LNCaP clone FGC (cell line): Measurements from ENCODE around the gene MPPED1.

Experiments used
- DNase-seq: peaks from one replicate; pipeline ENCODE4 v3.0.0-alpha.2; 2011; ENCODE audit warnings: low read depth
- H3K4me3 ChIP-seq: 2 replicates; pipeline ENCODE4 v1.5.1; 2011; ENCODE audit warnings: mild to moderate bottlenecking, low read depth, low read length, control low read depth
- CTCF ChIP-seq: IDR thresholded peaks from 2 replicates; pipeline ENCODE4 v1.5.1; 2012; ENCODE audit warnings: mild to moderate bottlenecking; ENCODE audit not compliant: control insufficient read depth, insufficient read depth; ENCODE audit errors: extremely low read depth

MPPED1 gene

GRCh38 chr22:43457002-43457401 is 45.2 kb downstream of the MPPED1 start:
- no peak for DNase-seq
- no peak overlapping the region for H3K4me3 ChIP-seq
- no peak for TF ChIP-seq CTCF

- DNase-seq, result no peak
- no peak for TF ChIP-seq CTCF
- no peak overlapping the region for H3K4me3 ChIP-seq
Measured at GRCh38 chr22:43462701-43463100, 50.9 kb downstream of the MPPED1 start.

GRCh38 chr22:43464809-43465208 is 53.0 kb downstream of the MPPED1 start:
- DNase-seq, result no peak
- no peak overlapping the region for H3K4me3 ChIP-seq
- no peak for TF ChIP-seq CTCF

- TF ChIP-seq CTCF, result no peak
- H3K4me3 ChIP-seq, result no peak overlapping the region
- no peak for DNase-seq
Measured at GRCh38 chr22:43465291-43466015, 53.6 kb downstream of the MPPED1 start.

GRCh38 chr22:43466710-43467109 is 54.9 kb downstream of the MPPED1 start:
- no peak overlapping the region for H3K4me3 ChIP-seq
- no peak for DNase-seq
- no peak for TF ChIP-seq CTCF

- TF ChIP-seq CTCF, result no peak
- no peak for DNase-seq
- H3K4me3 ChIP-seq, result no peak overlapping the region
Measured at GRCh38 chr22:43467216-43467940, 55.6 kb downstream of the MPPED1 start.

- TF ChIP-seq CTCF, result no peak
- no peak overlapping the region for H3K4me3 ChIP-seq
- DNase-seq, result no peak
Measured at GRCh38 chr22:43470253-43470652, 58.4 kb downstream of the MPPED1 start.
